Kidney (tissue), 14 donors: Measurements from ENCODE around the gene TEX48. TPM values are rescaled to one million over a fixed set of nuclear protein-coding genes. Genes with fewer than 3 reads are reported as not detected.
A peak's percentile ranks its signal among the peaks of the same experiment; 100 is the strongest.

ENCODE experiments used
- DNase-seq, 5 donors: peaks; one replicate each; pipeline ENCODE4 v3.0.0-alpha.2; 2013 to 2020
- FAIRE-seq: peaks from 2 replicates; lab custom pipeline; 2012; peaks lifted over from hg19 to GRCh38; lab: Jason Lieb, UNC
- H3K27ac ChIP-seq, 2 donors: one replicate each; pipeline ENCODE4 v1.7.0; 2013; ENCODE audit warnings: low read depth in 2 of 2, low read length in 2 of 2, inconsistent platforms in 1 of 2
- H3K27me3 ChIP-seq: one replicate; pipeline ENCODE4 v1.7.1; 2013; ENCODE audit warnings: low read length, inconsistent platforms; ENCODE audit not compliant: control insufficient read depth, insufficient read depth
- H3K36me3 ChIP-seq, 3 donors: one replicate each; pipeline versions ENCODE4 v1.7.0 to v1.7.1; 2013; ENCODE audit warnings: low read length in 3 of 3, control low read depth in 1 of 3, inconsistent platforms in 1 of 3; ENCODE audit not compliant: insufficient read depth in 3 of 3, control insufficient read depth in 2 of 3
- H3K4me1 ChIP-seq, 3 donors: one replicate each; pipeline versions ENCODE4 v1.7.0 to v1.7.1; 2013; ENCODE audit warnings: low read length in 3 of 3, inconsistent platforms in 1 of 3, low read depth in 1 of 3; ENCODE audit not compliant: control insufficient read depth in 2 of 3, insufficient read depth in 2 of 3
- H3K4me3 ChIP-seq, 3 donors: one replicate each; pipeline versions ENCODE4 v1.7.0 to v1.8.1; 2013; ENCODE audit warnings: low read length in 3 of 3, control low read depth in 1 of 3, inconsistent platforms in 1 of 3
- H3K9ac ChIP-seq, 3 donors: one replicate each; pipeline versions ENCODE4 v1.7.0 to v1.7.1; 2013; ENCODE audit warnings: low read length in 3 of 3, control low read depth in 1 of 3, inconsistent platforms in 1 of 3
- H3K9me3 ChIP-seq, 3 donors: one replicate each; pipeline versions ENCODE4 v1.7.0 to v1.7.1; 2013; ENCODE audit warnings: low read length in 3 of 3, control low read depth in 1 of 3, inconsistent platforms in 1 of 3; ENCODE audit not compliant: control insufficient read depth in 2 of 3, insufficient read depth in 1 of 3
- intact Hi-C: fragments of 100-400 bp; cut with DNase I; formaldehyde crosslinking; loops from one replicate; pipeline ENCODE4 v1.11.1; 2022
- polyA plus RNA-seq: library from polyadenylated mRNA; stranded (reverse); fragments of 350-450 nt; fragmentation: Illumina TruSeq; extraction: RNeasy Lipid Tissue Mini Kit (QIAGEN cat#74804); gene quantifications from one replicate; pipeline ENCODE4 v1.2.3, GENCODE V29; 2014; ENCODE audit warnings: low read depth, low replicate concordance; ENCODE audit not compliant: insufficient read depth
- total RNA-seq: library from RNA; stranded (reverse); fragmentation: NEBNext Ultra II Directional; extraction: Animal tissue kit (Norgen Biotek cat#: 25700); gene quantifications from one replicate; pipeline ENCODE4 v1.2.1, GENCODE V29; 2021
- TF ChIP-seq, protein P1 (sequence below): IDR thresholded peaks from 3 replicates; pipeline ENCODE4 v1.5.1; 2012; ENCODE audit warnings: mild to moderate bottlenecking, moderate library complexity, borderline replicate concordance; ENCODE audit not compliant: insufficient read depth; ENCODE audit errors: extremely low read depth
- donor health status: control.
- donor health status: control.
- donor health status: control.
- donor health status: control.
- donor health status: control.
- donor health status: DM: yes; HTN: yes; CAD: no.
- donor health status: Normal renal cell carcinoma (clear cell type).

Gene TEX48
- total and polyA plus RNA-seq, 2 donors from 2014 or later = not detected

DNA sequence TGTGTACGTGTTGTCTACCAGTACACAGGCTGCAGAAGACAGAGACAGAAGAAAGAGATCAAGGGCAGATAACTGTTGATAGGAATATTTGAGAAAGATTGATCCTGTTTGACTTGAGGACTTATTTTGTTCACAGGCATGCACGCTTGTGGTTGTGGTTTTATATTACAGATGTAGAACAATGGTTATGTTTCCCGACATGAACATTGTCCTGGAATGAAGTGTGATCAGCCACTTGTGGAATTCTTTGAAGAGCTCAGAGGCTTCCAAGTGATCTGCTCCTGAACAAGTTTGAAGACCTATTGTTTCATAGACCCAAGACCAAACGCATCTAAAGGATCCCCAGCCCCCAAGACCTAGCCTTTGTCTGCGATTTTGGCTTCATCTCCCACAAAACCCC lies 38.1 kb downstream of the TEX48 start:
- Histone ChIP-seq H3K27me3 (no peaks in the 10 kb centered on the region), H3K27ac (no peak overlapping the region), H3K4me3 (no peak overlapping the region), H3K9me3 (no peaks in the 10 kb centered on the region), H3K36me3 (peaks cover 0 to 8% (median 0%) of the 10 kb centered on the region in 3 donors), H3K4me1 (no peaks in the 10 kb centered on the region), H3K9ac (no peak overlapping the region)
- FAIRE-seq = no peak
- intact Hi-C loops = no loop called here
- peak in 1 of 5 donors; percentile 2 for DNase-seq
- TF ChIP-seq, protein P1, sequence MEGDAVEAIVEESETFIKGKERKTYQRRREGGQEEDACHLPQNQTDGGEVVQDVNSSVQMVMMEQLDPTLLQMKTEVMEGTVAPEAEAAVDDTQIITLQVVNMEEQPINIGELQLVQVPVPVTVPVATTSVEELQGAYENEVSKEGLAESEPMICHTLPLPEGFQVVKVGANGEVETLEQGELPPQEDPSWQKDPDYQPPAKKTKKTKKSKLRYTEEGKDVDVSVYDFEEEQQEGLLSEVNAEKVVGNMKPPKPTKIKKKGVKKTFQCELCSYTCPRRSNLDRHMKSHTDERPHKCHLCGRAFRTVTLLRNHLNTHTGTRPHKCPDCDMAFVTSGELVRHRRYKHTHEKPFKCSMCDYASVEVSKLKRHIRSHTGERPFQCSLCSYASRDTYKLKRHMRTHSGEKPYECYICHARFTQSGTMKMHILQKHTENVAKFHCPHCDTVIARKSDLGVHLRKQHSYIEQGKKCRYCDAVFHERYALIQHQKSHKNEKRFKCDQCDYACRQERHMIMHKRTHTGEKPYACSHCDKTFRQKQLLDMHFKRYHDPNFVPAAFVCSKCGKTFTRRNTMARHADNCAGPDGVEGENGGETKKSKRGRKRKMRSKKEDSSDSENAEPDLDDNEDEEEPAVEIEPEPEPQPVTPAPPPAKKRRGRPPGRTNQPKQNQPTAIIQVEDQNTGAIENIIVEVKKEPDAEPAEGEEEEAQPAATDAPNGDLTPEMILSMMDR = no peak

DNA sequence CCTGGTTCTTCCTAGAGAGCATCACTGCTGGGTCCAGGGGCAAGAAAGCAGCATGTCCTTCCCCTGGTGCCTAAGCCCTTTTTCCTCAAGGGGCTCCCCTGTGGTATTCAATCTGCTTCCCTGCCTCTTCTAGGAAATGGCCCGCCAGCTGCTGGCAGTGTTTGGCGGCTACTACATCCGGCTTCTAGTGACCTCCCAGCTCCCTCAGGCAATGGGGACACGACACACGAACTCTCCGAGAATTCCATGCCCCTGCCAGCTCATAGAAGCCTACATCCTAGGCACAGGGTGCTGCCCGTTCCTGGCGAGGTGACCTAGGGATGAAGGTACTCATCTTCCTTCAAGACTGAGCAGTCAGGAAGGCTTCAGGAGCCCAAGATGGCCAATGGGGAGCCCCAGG lies 39.0 kb downstream of the TEX48 start:
- peaks cover 0 to 8% (median 0%) of the 10 kb centered on the region in 3 donors for H3K36me3 ChIP-seq
- FAIRE-seq = no peak
- H3K27ac ChIP-seq = no peak overlapping the region
- H3K27me3 ChIP-seq = no peaks in the 10 kb centered on the region
- peak in 2 of 5 donors; percentile 17 to 45 for DNase-seq
- H3K4me1 ChIP-seq = no peaks in the 10 kb centered on the region
- H3K9me3 ChIP-seq = no peaks in the 10 kb centered on the region
- intact Hi-C loops = no loop called here
- TF ChIP-seq, protein P1 = no peak
- no peak overlapping the region for H3K9ac ChIP-seq
- H3K4me3 ChIP-seq = no peak overlapping the region

DNA sequence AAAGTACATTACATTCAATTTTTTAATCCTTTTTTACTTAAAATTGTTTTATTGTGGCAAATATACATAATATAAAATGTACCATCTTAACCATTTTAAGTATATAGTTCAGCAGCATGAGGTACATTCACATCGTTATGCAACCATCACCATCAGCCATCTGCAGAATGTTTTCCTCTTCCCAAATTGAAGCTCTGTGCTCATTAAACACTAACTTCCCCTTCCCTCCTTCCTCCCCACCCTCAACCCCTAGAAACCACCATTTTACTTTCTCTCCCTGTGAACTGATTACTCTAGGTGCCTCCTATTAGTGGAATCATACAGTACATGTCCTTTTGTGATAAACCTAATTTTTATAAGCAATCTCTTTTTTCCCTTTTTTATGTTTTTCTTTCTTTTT lies 40.0 kb downstream of the TEX48 start:
- Histone ChIP-seq H3K4me1 (no peaks in the 10 kb centered on the region), H3K4me3 (no peak overlapping the region), H3K27me3 (no peaks in the 10 kb centered on the region), H3K36me3 (peaks cover 0 to 8% (median 0%) of the 10 kb centered on the region in 3 donors), H3K9me3 (no peaks in the 10 kb centered on the region), H3K27ac (no peak overlapping the region), H3K9ac (no peak overlapping the region)
- no peak for FAIRE-seq
- no peak for DNase-seq
- intact Hi-C loops = no loop called here
- TF ChIP-seq, protein P1 = no peak

DNA sequence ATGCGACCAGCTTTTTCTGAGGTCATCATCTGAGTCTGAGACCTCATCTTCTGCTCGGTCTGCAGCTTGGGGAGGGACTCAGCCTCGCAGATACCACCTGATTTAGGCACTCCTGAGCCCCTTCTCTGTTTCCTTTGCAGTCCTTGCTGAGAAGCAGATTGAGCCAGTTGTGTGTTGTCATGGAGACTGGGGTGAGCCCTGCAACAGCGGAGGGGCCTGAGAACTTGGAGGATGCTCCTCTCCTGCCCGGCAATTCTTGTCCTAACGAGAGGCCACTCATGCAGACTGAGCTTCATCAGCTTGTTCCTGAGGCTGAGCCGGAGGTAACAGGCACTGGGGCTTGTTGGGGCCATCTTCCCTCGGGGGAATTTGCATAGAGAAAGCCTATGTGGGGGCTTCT lies 43.6 kb downstream of the TEX48 start:
- no peak for FAIRE-seq
- peaks cover 0 to 14% (median 11%) of the 10 kb centered on the region in 3 donors for H3K36me3 ChIP-seq

More for the DNA sequence above, 43.6 kb downstream of the TEX48 start:
- H3K4me3 ChIP-seq = no peak overlapping the region
- TF ChIP-seq, protein P1 = no peak
- intact Hi-C loops = no loop called here
- H3K27me3 ChIP-seq = no peaks in the 10 kb centered on the region
- no peak overlapping the region for H3K27ac ChIP-seq
- no peaks in the 10 kb centered on the region for H3K4me1 ChIP-seq
- H3K9ac ChIP-seq = no peak overlapping the region
- H3K9me3 ChIP-seq = no peaks in the 10 kb centered on the region
- DNase-seq = peak in 1 of 5 donors; percentile 28
